Activated T-helper 9 cell treated with anti-CD3 and anti-CD28 coated beads, Interleukin-2, amount 50 U/mL, for 16 hours (primary cell): ENCODE results near the gene ZNRF3.
"Not testable (repeated sequence)": the region's sequence is repeated elsewhere in the genome, so short reads cannot be mapped to it uniquely, and the experiment has no call there.

Experiments
- DNase-seq: peaks from one replicate; pipeline ENCODE4 v3.0.0-alpha.2; 2020; ENCODE audit warnings: low read depth

The ZNRF3 gene

GRCh38 chr22:28882878-28883656, at the start of gene ZNRF3:
ZNRF3 (plus strand) TSS chr22:28883572; CDS start chr22:28883767, 195 bp downstream.
- peak; percentile 86 for DNase-seq

- DNase-seq = no peak
Measured at GRCh38 chr22:28835630-28836189, 47.7 kb upstream of the ZNRF3 start.

DNA sequence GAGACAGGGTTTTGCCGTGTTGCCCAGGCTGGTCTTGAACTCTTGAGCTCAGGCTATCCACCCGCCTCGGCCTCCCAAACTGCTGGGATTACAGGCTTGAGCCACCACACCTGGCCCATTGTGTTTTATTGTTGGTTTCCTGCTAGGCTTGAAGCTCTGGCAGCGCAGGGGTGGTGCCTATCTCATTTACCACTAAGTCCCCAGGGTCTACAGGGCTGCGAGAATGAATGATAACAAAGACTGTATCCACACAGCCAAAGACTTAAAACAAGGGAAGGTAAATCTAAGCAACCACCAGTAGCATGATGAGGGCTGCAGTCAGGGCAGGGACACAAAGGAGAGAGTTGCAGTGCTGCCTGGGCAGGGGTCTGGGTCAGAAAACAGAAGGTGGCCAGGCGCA, 45.7 kb upstream of the ZNRF3 start:
- DNase-seq = no peak

DNA sequence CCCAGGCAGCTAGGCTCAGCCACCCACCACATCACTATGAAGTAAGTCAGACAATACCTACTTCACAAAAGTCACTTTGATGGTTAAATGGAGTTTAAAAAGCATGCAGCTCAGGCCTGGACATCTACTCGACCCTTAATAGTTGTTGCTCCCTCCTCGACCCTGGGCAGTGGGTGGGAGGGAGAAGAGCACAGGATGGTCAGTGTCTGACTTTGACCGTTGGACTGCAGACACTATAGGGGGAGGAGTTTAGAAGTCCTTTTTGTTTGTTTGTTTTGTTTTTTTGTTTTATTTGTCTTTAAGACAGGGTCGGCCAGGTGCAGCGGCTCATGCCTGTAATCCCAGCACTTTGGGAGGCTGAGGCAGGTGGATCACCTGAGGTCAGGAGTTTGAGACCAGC, 44.4 kb upstream of the ZNRF3 start:
- no peak for DNase-seq

DNA sequence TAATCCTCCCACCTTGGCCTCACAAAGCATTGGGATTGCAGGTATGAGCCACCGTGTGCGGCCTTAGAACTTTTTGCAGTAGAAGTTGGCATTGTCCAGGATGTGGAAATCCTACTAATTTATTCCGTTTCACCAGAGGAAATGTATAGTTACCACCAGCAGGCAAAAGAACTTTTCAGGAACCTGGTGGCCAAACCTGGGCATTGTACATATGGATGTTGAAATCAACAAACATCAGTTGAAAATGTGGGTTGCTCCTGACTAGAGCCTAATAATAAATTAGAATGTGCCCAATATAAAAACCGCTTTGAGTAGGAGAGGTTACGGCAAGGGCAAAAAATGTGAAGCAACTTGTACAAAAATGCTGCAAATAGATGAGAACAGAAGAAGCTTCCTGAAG, 42.3 kb upstream of the ZNRF3 start:
- DNase-seq = no peak

GRCh38 chr22:28843633-28844032, 39.7 kb upstream of the ZNRF3 start:
- DNase-seq = no peak

DNA sequence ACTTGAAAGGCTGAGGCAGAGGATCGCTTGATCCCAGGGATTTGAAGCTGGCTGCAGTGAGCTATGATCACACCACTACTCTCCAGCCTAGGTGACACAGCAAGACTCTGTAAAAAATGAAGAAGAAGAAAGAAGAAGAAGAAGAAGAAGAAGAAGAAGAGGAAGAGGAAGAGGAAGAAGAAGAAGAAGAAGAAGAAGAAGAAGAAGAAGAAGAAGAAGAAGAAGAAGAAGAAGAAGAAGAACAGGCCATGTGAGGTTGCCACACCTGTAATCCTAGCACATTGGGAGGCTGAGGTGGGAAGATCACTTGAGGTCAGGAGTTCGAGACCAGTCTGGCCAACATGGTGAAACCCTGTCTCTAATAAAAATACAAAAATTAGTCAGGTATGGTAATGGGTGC, 39.1 kb upstream of the ZNRF3 start:
- not testable (repeated sequence) for DNase-seq

- DNase-seq = no peak
Measured at GRCh38 chr22:28846994-28847393, 36.4 kb upstream of the ZNRF3 start.

DNA sequence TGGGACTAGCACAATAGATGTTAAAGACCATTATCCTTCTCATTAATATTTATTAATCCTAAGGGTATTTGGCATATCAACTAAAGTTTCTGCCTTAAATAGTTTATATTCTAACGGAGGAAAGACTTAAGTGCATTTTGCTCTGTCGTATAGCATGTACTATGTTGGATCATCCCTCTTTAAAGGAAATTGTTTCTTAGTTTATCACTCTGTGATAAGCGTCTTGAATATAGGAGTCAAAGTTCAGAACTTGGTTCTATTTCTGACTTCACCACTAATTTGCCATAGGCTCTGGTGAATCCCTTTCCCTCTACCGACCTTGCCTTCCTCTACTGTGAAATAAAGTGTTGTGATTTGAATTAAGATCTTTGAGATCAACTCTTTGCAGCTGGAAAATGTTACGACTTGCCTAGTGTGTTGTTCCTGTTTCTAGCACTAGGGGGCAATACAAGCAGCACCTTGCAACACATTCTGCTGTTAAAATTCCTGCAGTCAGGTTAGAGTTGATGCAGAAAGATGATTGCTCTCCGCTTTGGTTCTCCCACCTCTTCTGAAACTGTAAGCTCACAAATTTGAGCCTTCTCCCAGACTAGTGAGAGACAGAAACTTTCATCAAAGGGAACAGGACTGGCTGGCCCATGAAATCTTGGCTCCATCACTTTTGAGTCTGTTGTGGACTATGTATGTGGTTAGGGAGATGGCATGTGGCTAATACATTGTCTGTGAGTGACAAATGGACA, 27.8 kb upstream of the ZNRF3 start:
- DNase-seq = peak; percentile 1

- no peak for DNase-seq
Measured at GRCh38 chr22:28856095-28856455, 27.3 kb upstream of the ZNRF3 start.

GRCh38 chr22:28857288-28857687, 26.1 kb upstream of the ZNRF3 start:
- no peak for DNase-seq

- DNase-seq = no peak
Measured at GRCh38 chr22:28864878-28865596, 18.3 kb upstream of the ZNRF3 start.

DNA sequence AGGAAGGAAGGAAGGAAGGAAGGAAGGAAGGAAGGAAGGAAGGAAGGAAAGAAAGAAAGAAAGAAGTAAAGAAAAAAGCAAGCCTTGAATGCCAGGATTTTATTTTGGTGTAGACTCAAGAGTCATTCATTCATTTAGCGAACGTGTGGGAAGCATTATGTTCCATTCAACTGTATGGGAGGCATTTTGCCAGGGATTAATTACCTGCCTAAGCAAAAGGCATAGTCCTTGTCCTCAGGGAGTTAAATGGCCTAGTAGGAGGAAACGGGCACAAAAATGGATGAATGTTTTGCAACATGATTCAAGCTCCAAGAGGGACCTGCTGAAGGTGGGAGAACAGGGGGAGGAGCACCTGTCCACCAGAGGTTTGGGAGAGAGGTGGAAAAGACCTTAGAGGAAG, 16.2 kb upstream of the ZNRF3 start:
- DNase-seq = no peak

- not testable (repeated sequence) for DNase-seq
Measured at GRCh38 chr22:28868389-28868788, 15.0 kb upstream of the ZNRF3 start.

DNA sequence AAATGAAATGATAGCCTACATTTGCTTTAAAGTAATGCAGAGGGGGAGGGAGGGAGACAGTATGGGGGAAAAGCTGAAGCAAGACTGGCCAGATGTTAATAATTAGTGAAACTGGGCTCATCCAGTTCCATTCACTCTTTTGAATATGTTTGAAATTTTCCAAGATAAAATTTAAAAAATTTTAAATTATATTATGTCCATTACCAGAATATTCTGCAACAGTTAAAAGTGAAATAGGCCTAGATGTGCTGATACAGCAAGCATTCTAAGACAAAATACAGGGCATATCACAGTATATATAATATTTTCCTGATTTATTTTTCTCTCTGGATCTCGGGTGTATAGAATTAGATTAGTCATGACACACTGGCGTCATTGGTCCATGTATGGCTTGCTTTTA, 13.6 kb upstream of the ZNRF3 start:
- no peak for DNase-seq

- DNase-seq = no peak
Measured at GRCh38 chr22:28873183-28873963, 10.0 kb upstream of the ZNRF3 start.

DNA sequence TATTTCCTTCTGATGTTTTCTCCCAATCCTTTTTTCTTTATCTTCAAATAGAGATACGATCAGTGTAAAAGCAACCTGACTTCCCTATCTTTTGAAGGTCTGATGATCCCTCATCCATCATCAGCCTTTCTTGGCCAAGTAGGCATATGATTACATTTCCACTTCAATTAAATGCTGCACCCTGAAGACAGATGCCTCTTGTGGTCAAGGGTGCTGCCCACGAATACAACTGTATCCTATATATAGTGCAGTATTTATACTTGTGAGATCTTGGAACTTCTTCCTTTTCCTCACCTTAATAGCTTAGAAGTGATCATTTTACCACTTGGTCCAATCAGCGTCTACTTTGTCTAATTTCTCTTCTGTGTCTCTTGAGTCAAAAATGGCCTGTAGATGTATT, 9.3 kb upstream of the ZNRF3 start:
- DNase-seq = no peak

GRCh38 chr22:28874811-28875320, 8.5 kb upstream of the ZNRF3 start:
- no peak for DNase-seq

DNA sequence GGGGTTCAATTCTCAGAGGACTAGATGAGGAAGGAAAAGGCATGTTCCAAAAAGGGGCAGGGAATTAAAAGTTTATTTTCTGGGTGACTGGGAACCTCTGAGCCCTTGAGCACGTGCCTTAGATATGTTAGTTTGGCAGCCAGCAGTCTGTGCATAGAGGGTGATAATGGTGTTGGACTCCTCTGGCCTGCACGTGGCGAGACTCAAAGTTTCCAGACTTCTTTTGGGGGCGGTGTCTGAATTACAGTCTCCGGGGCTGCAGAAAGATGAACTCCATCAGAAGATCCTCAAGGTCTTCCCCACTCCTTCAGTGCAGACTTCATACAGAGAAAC, 861 bp upstream of the ZNRF3 start:
- no peak for DNase-seq

- no peak for DNase-seq
Measured at GRCh38 chr22:28883657-28883916, 215 bp downstream of the ZNRF3 start.

- peak; percentile 9 for DNase-seq
Measured at GRCh38 chr22:28883917-28884746, 760 bp downstream of the ZNRF3 start.
